H1 (cell line): ENCODE measurements around the gene ACADVL. TPM values are rescaled to one million over a fixed set of nuclear protein-coding genes. Genes with fewer than 3 reads are reported as not detected.

Source experiments
- CTCF ChIA-PET: fragments of 300-600 bp; sonication (Branson Sonifier 250); formaldehyde crosslinking; loops from one replicate; lab custom pipeline; 2021; ENCODE audit not compliant: partially characterized antibody; lab: Charles Lee
- POLR2A ChIA-PET: fragments of 300-600 bp; sonication (Branson Sonifier 250); formaldehyde crosslinking; loops from one replicate; lab custom pipeline; 2021; ENCODE audit warnings: inconsistent platforms; ENCODE audit not compliant: partially characterized antibody; lab: Charles Lee
- DNase-seq, 2 experiments: peaks; one replicate each; pipeline versions ENCODE4 v3.0.0 to v3.0.0-alpha.2; 2010 to 2022; ENCODE audit warnings: low spot score in 2 of 2, low read depth in 1 of 2, mixed read lengths in 1 of 2
- FAIRE-seq: peaks from 2 replicates; lab custom pipeline; 2011; peaks lifted over from hg19 to GRCh38; lab: Jason Lieb, UNC
- H2AFZ ChIP-seq: 2 replicates; pipeline ENCODE4 v1.8.1; 2012; ENCODE audit warnings: low read length, inconsistent platforms
- H2AK5ac ChIP-seq: 2 replicates; pipeline ENCODE4 v1.6.1; 2013; ENCODE audit warnings: low read depth, low read length
- H2BK120ac ChIP-seq: replicated peaks from 2 replicates; pipeline ENCODE3; 2013; ENCODE audit warnings: low read depth, low read length, inconsistent platforms
- H2BK12ac ChIP-seq: 2 replicates; pipeline ENCODE4 v1.6.1; 2013; ENCODE audit warnings: low read depth, low read length
- H2BK15ac ChIP-seq: 2 replicates; pipeline ENCODE4 v1.6.1; 2013; ENCODE audit warnings: low read length
- H2BK20ac ChIP-seq: 2 replicates; pipeline ENCODE4 v1.6.1; 2013; ENCODE audit warnings: low read length
- H2BK5ac ChIP-seq: 2 replicates; pipeline ENCODE4 v1.6.1; 2013; ENCODE audit warnings: low read depth, low read length
- H3K14ac ChIP-seq: 2 replicates; pipeline ENCODE4 v1.6.1; 2013; ENCODE audit warnings: inconsistent platforms; ENCODE audit not compliant: insufficient read length
- H3K18ac ChIP-seq: 2 replicates; pipeline ENCODE4 v1.6.1; 2013; ENCODE audit warnings: low read length; ENCODE audit errors: extremely low read depth
- H3K23ac ChIP-seq: 2 replicates; pipeline ENCODE4 v1.6.1; 2013; ENCODE audit warnings: inconsistent platforms; ENCODE audit not compliant: insufficient read length
- H3K23me2 ChIP-seq: 2 replicates; pipeline ENCODE4 v1.6.1; 2013; ENCODE audit warnings: low read depth, low read length
- H3K27ac ChIP-seq: 2 replicates; pipeline ENCODE4 v1.6.1; 2011; ENCODE audit warnings: low read depth, low read length, inconsistent platforms
- H3K27me3 ChIP-seq, 4 experiments: replicated peaks in 1 of 4; 1 replicate in 1 of 4; 2 replicates in 3 of 4; pipeline versions ENCODE4 v1.6.1 to v1.8.1; 2011 to 2013; ENCODE audit warnings: low read length in 3 of 4, mild to moderate bottlenecking in 3 of 4, inconsistent platforms in 2 of 4, mixed read lengths in 2 of 4, moderate library complexity in 1 of 4; ENCODE audit not compliant: control insufficient read depth in 3 of 4, insufficient read depth in 3 of 4; ENCODE audit errors: extremely low read depth in 1 of 4
- H3K36me3 ChIP-seq, 4 experiments: 2 replicates each; pipeline versions ENCODE4 v1.6.1 to v1.8.1; 2011 to 2013; ENCODE audit warnings: mild to moderate bottlenecking in 4 of 4, low read length in 3 of 4, moderate library complexity in 2 of 4, control low read depth in 1 of 4, inconsistent platforms in 1 of 4; ENCODE audit not compliant: insufficient read depth in 4 of 4, control insufficient read depth in 2 of 4
- H3K4ac ChIP-seq: replicated peaks from 2 replicates; pipeline ENCODE3; 2013; ENCODE audit warnings: low read length, low read depth, mixed read lengths, inconsistent platforms; ENCODE audit not compliant: insufficient read length
- H3K4me1 ChIP-seq, 4 experiments: replicated peaks in 1 of 4; 1 replicate in 1 of 4; 2 replicates in 3 of 4; pipeline versions ENCODE4 v1.6.1 to v1.8.1; 2011 to 2013; ENCODE audit warnings: low read length in 3 of 4, inconsistent platforms in 2 of 4, mixed read lengths in 1 of 4; ENCODE audit not compliant: insufficient read depth in 4 of 4, control insufficient read depth in 3 of 4
- H3K4me2 ChIP-seq, 2 experiments: 2 replicates each; pipeline versions ENCODE4 v1.6.1 to v1.8.1; 2011 to 2013; ENCODE audit warnings: low read depth in 2 of 2, low read length in 2 of 2, control low read depth in 1 of 2, inconsistent platforms in 1 of 2, mild to moderate bottlenecking in 1 of 2; ENCODE audit not compliant: insufficient read depth in 1 of 2
- H3K4me3 ChIP-seq, 4 experiments: fragments of 200-600, 300-600 bp in 1 of 4; sonication (generic), shearing (Covaris generic), sonication (Bioruptor Twin) in 1 of 4; 2 replicates each; pipeline versions ENCODE4 v1.5.1 to v1.8.1; 2011 to 2016; ENCODE audit warnings: low read length in 4 of 4, low read depth in 3 of 4, control low read depth in 2 of 4, inconsistent platforms in 2 of 4, mild to moderate bottlenecking in 2 of 4, mixed read lengths in 1 of 4, moderate library complexity in 1 of 4; ENCODE audit not compliant: insufficient read depth in 2 of 4; ENCODE audit errors: extremely low read depth in 1 of 4
- H3K56ac ChIP-seq: replicated peaks from 2 replicates; pipeline ENCODE3; 2013; ENCODE audit warnings: low read depth, mild to moderate bottlenecking, mixed read lengths, low read length, inconsistent platforms; ENCODE audit not compliant: insufficient read length
- H3K79me1 ChIP-seq: 2 replicates; pipeline ENCODE4 v1.6.1; 2013; ENCODE audit warnings: low read depth, low read length, control low read depth
- H3K79me2 ChIP-seq, 2 experiments: 2 replicates each; pipeline versions ENCODE4 v1.6.1 to v1.8.1; 2012 to 2013; ENCODE audit warnings: low read length in 2 of 2, mild to moderate bottlenecking in 2 of 2, inconsistent platforms in 1 of 2; ENCODE audit not compliant: insufficient read depth in 2 of 2, control insufficient read depth in 1 of 2
- H3K9ac ChIP-seq, 4 experiments: replicated peaks in 1 of 4; 1 replicate in 1 of 4; 2 replicates in 3 of 4; pipeline versions ENCODE4 v1.6.1 to v1.8.1; 2011 to 2013; ENCODE audit warnings: low read depth in 3 of 4, low read length in 3 of 4, control low read depth in 2 of 4, mild to moderate bottlenecking in 2 of 4, moderate library complexity in 2 of 4, inconsistent platforms in 1 of 4; ENCODE audit errors: extremely low read depth in 1 of 4
- H3K9me3 ChIP-seq, 2 experiments: 2 replicates each; pipeline versions ENCODE4 v1.6.1 to v1.8.1; 2012 to 2013; ENCODE audit warnings: mild to moderate bottlenecking in 2 of 2, moderate library complexity in 2 of 2, control low read depth in 1 of 2, inconsistent platforms in 1 of 2, low read depth in 1 of 2, low read length in 1 of 2, mixed read lengths in 1 of 2; ENCODE audit not compliant: insufficient read depth in 2 of 2
- H4K20me1 ChIP-seq, 2 experiments: replicated peaks in 1 of 2; 2 replicates each; pipeline versions ENCODE3 to v1.8.1; 2011 to 2013; ENCODE audit warnings: inconsistent platforms in 2 of 2, low read length in 2 of 2, mild to moderate bottlenecking in 1 of 2; ENCODE audit not compliant: insufficient read depth in 2 of 2, control insufficient read depth in 1 of 2
- H4K5ac ChIP-seq: 2 replicates; pipeline ENCODE4 v1.6.1; 2013; ENCODE audit warnings: low read length, low read depth, mixed read lengths, inconsistent platforms; ENCODE audit not compliant: insufficient read length
- H4K8ac ChIP-seq: 2 replicates; pipeline ENCODE4 v1.8.0; 2013; ENCODE audit warnings: mild to moderate bottlenecking, moderate library complexity, low read length, inconsistent platforms; ENCODE audit not compliant: insufficient read depth; ENCODE audit errors: extremely low read depth
- H4K91ac ChIP-seq: replicated peaks from 2 replicates; pipeline ENCODE3; 2013; ENCODE audit warnings: low read length, mixed read lengths, inconsistent platforms; ENCODE audit not compliant: insufficient read length
- MAFK ChIP-seq: IDR thresholded peaks from 2 replicates; pipeline ENCODE4 v1.6.1; 2012; ENCODE audit warnings: low read depth, mild to moderate bottlenecking, improper control_type of control experiment, low read length
- POLR2A ChIP-seq, 2 experiments: IDR thresholded peaks; 1 replicate in 1 of 2; 2 replicates in 1 of 2; pipeline ENCODE4 v1.6.1; 2011; ENCODE audit warnings: low read depth in 2 of 2, low read length in 2 of 2, mild to moderate bottlenecking in 2 of 2; ENCODE audit errors: control extremely low read depth in 1 of 2
- POLR2AphosphoS5 ChIP-seq: IDR thresholded peaks from 2 replicates; pipeline ENCODE4 v1.6.1; 2011; ENCODE audit warnings: low read depth, low read length
- POU5F1 ChIP-seq: IDR thresholded peaks from 2 replicates; pipeline ENCODE4 v1.6.1; 2011; ENCODE audit warnings: low read depth, mild to moderate bottlenecking, low read length, moderate library complexity
- SAP30 ChIP-seq: fragments of 300-600 bp; sonication (generic); IDR thresholded peaks from 2 replicates; pipeline ENCODE4 v1.7.1; 2012; ENCODE audit warnings: low read length, moderate library complexity, mild to moderate bottlenecking, inconsistent platforms; ENCODE audit not compliant: insufficient read depth, insufficient replicate concordance
- WGBS, 2 experiments: shearing (Covaris generic) in 1 of 2; methylation state at CpG; one replicate each; pipeline versions ENCODE4 v1.1.6 to v1.1.7; 2013 to 2015; ENCODE audit warnings: low lambda C conversion rate in 2 of 2, mixed read lengths in 2 of 2, inconsistent platforms in 1 of 2, low coverage in 1 of 2, missing lambda C conversion rate in 1 of 2; ENCODE audit not compliant: insufficient replicate concordance in 2 of 2, insufficient coverage in 1 of 2, insufficient read length in 1 of 2; ENCODE audit errors: extremely low coverage in 1 of 2, missing lambda C conversion rate in 1 of 2; 5-methylcytosine and 5-hydroxymethylcytosine counted together
- polyA plus RNA-seq, 7 experiments: library from polyadenylated mRNA; depleted of rRNA in 3 of 7; stranded (reverse) in 5 of 7; unstranded in 2 of 7; fragments of >200 nt in 5 of 7; fragments of 200-250 nt in 2 of 7; gene quantifications; 1 replicate in 5 of 7; 2 replicates in 1 of 7; 4 replicates in 1 of 7; pipeline versions ENCODE4 v1.2.1 to v1.2.3, GENCODE V29; 2011 to 2013; ENCODE audit warnings: missing spikeins in 2 of 7, mixed read lengths in 2 of 7
- total RNA-seq: library from RNA; stranded (reverse); fragmentation: NEBNext Ultra II Directional; extraction: Animal tissue kit (Norgen Biotek cat#: 25700); gene quantifications from 2 replicates; pipeline ENCODE4 v1.2.1, GENCODE V29; 2021

The ACADVL gene
- total and polyA plus RNA-seq, 2 of the 8 experiments (the other 6 are each of a cell fraction or from before 2014, with no cell fraction given), result 181 to 231 TPM

- H3K23ac ChIP-seq, result no peak overlapping the region
- H3K4me2 ChIP-seq, result peak overlapping the region in 1 of 2 experiments; percentile 91; a peak in 1 of 4 replicates
- WGBS, 2 experiments, result 97% methylated on average over 6 of the region's 6 CpGs; no CpG with 5 or more reads in 1 of the 2 experiments
- H2BK120ac ChIP-seq, result no peak overlapping the region
- H3K27ac ChIP-seq, result no peak overlapping the region
- H4K5ac ChIP-seq, result no peak overlapping the region
- no peak overlapping the region for H3K18ac ChIP-seq
- H4K91ac ChIP-seq, result no peak overlapping the region
- no peak overlapping the region for H3K14ac ChIP-seq
- CTCF ChIA-PET, result interaction anchor here (1.0 to 1.3 kb wide), 2 partner anchors 21 to 54 kb away, joined by 4 to 5 read pairs; no protein-coding TSS in a partner anchor
- no peaks in the 10 kb centered on the region for H3K9me3 ChIP-seq
- H4K8ac ChIP-seq, result no peak overlapping the region
- H3K4me3 ChIP-seq, result no peak overlapping the region
- no peak overlapping the region for H3K56ac ChIP-seq
- no peak overlapping the region for H2BK20ac ChIP-seq
- peak overlapping the region; percentile 65; the same call in 1 of the 2 replicates for H2AK5ac ChIP-seq
- H4K20me1 ChIP-seq, result peaks cover 6 to 12% of the 10 kb centered on the region in 2 experiments
- H3K27me3 ChIP-seq, result no peaks in the 10 kb centered on the region
- peaks cover 13% of the 10 kb centered on the region for H3K23me2 ChIP-seq
- H2BK12ac ChIP-seq, result peak overlapping the region; percentile 75; the same call in 1 of the 2 replicates
- peaks cover 0 to 31% of the 10 kb centered on the region in 2 experiments; a peak in 2 of 4 replicates for H3K79me2 ChIP-seq
- TF ChIP-seq POLR2AphosphoS5, result 0 out of 2 replicates have a peak, but pooled peaks have one; percentile 13
- TF ChIP-seq SAP30, result no peak
- no peak for TF ChIP-seq MAFK
- TF ChIP-seq POU5F1, result no peak
- peak in 1 of 2 experiments; percentile 68; a peak in 1 of 3 replicates for TF ChIP-seq POLR2A (IDR thresholded peaks at IDR 0.05; ENCODE audit: control extremely low read depth in 1 of 2, low read depth in 2 of 2, low read length in 2 of 2)
- TF ChIP-seq, all 59 proteins: peak for 2
- H3K9ac ChIP-seq, result no peak overlapping the region
- peaks cover 4 to 13% (median 6%) of the 10 kb centered on the region in 4 experiments; a peak in 6 of 7 replicates for H3K4me1 ChIP-seq
- DNase-seq, result no peak
- H2AFZ ChIP-seq, result no peak overlapping the region
- FAIRE-seq, result no peak
- H2BK15ac ChIP-seq, result no peak overlapping the region
- POLR2A ChIA-PET, result interaction anchor here (0.6 to 13.7 kb wide), 17 partner anchors 8 to 774 kb away, joined by 3 to 161 read pairs (median 8); partner anchors contain the start of genes ACADVL, ACAP1, CTDNEP1 and DLG4
- peaks cover 9% of the 10 kb centered on the region for H3K79me1 ChIP-seq
- H2BK5ac ChIP-seq, result no peak overlapping the region; the same call in 1 of the 2 replicates
- peaks cover 2 to 36% (median 17%) of the 10 kb centered on the region in 4 experiments for H3K36me3 ChIP-seq
- H3K4ac ChIP-seq, result no peak overlapping the region
Measured at GRCh38 chr17:7259555-7259889, 39.8 kb downstream of the ACADVL start.
